Activated naive CD8-positive, alpha-beta T cell treated with anti-CD3 and anti-CD28 coated beads, Interleukin-2, amount 50 U/mL, for 16 hours (primary cell): ENCODE measurements around the gene UNC13C.

ENCODE experiments used
- DNase-seq: peaks from one replicate; pipeline ENCODE4 v3.0.0-alpha.2; 2020; ENCODE audit warnings: low read depth, low spot score

UNC13C gene

DNA sequence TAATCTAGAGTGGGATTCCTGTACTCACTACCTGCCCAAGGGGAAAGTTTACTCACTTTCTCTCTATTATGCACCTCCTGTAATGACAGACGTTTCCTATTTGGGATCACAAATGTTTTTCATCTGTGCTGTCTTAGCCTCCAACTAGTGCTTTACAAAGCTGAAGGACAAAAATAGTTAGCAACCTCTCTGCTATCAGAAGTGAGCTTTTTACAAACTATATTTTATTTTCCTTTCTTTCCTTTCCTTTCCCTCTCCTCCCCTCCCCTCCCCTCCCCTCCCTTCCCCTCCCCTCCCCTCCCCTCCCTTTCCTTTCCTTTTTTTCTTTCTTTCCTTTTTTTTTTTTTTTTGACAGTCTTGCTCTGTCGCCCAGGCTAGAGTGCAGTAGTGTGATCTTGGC is 130.8 kb downstream of the UNC13C start:
- DNase-seq, result no peak

DNA sequence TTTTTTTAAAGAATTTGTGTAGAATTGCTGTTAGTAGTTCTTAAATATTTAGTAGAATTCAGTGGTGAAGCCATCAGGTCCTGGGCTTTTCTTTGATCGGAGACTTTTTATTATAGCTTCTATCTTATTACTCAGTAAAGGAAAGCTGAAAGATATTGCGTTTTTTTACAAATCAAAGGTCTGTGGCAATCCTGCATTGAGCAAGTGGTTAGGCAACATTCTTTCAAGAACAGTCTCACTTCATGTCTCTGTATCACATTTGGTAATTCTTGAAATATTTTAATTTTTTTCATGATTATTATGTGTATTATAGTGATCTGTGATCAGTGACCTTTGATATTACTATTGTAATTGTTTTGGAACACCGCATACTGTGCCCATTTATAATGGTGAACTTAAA is 140.8 kb downstream of the UNC13C start:
- no peak for DNase-seq

DNA sequence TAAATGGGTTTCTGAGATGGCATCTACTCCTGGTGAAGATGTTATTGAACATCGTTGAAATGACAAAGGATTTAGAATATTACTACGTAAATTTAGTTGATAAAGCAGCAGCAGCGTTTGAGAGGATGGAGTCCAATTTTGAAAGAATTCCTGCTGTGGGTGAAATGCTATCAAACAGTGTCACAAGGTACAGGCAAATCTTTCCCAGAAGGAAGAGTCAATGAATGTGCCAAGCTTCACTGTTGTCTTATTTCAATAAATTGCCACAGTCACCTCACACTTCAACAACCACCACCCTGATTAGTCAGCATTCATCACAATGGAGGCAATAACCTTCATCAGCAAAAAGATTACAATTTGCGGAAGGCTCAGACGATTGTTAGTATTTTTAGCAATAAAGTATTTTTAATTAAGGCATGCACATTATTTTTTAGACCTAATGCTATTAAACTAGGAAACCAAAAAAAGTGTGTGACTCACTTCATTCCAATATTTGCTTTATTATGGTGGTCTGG is 142.8 kb downstream of the UNC13C start:
- no peak for DNase-seq

DNA sequence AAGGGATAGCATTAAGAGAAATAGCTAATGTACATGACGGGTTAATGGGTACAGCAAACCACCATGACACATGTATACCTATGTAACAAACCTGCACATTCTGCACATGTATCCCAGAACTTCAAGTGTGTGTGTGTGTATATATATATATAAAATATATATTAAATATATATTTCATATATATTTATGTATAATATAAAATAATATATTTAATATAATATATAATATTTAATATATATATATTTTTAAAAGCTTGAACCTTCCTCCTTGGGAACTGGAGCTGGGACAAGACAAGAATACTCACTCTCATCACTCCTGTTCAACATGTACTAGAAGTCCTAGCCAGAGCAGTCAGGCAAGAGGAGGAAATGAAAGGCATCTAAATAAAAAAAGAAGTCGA is 149.3 kb downstream of the UNC13C start:
- DNase-seq, result no peak

DNA sequence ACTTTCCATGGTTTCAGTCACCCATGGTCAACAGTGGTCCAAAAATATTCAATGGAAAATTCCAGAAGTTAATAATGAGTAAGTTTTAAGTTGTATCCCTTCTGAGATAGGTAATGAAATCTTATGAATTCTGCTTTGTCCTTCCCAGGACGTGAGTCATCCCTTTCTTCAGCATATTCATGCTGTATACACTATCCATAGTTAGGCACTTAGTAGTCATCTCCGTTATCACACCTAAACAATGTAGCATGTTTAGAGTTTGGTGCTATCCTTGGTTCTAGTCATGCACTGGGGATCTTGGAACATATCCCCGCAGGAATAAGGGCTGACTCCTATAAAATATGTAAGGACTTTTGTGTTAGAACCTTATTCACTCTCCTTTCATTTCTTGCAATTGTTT is 153.2 kb downstream of the UNC13C start:
- no peak for DNase-seq

DNA sequence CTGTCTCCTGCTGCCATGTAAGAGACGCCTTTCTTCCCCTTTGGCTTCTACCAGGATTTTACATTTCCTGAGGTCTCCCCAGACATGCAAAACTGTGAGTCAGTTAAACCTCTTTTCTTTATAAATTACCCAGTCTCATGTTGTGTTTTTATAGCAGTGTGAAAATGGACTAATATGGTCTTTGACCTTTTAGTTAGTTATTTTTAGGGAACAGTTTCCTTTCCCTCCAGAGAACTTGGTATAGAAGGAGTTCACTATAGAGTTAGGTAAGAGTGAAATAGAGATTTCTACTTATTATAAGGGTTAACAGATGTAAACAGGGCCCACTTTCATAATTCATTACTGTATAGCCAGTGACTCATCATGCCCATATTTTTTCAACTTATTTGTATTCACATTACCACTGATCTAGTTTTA is 170.9 kb downstream of the UNC13C start:
- DNase-seq, result no peak

DNA sequence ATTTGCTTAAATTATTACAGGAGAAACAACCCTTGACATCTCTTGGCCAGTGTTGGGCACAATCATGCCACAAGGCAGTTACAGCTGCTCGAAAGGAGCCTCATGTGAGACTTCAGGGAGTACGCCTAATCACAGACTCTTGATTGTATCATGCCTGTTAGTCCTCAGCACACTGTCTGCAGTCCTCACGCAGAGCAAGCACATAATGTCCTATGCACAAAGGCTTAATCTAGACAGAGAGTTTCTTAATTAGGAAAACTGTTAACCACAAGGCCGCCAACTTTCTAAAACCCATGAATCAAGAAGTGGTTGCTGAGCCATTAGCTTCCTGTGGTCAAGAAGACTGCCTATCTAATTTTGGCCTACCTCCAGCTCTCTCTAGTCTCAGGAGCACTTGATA is 172.0 kb downstream of the UNC13C start:
- no peak for DNase-seq

DNA sequence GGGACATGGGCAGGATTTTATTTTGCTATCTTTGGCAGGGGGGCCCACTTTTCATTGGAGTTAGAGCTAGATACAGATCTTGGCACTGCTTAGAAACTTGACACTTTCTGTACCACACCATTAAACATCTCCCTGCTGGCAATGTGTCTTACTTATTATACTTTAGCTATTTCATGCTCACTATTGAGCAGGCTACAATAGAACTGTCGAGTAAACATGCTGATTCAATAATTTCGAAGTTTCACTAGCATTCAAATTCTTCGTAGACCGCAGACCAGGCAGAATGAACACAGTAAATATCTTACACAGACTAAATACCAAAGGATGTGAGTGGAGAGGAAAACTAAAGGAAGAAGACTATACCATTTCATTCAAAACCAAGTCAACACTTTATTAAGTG is 180.8 kb downstream of the UNC13C start:
- DNase-seq, result no peak

DNA sequence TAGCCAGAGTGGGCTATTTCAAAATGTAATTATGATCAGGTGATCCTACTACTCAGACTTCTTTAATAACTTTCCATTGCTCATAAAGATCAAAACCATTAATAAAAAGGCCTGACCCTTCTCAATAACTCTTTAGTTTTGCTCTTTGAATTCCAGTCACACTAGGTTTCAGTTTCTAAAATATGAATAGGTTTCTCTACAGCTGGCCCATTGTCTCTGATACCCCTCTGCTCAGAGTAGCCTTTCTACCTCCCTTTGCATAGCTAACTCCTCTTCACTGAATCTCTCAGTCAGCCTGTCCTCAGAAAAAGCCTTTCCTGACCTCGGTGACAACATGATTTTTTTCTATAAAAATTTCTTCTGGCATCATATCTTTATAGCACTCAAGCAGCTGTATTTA is 209.1 kb downstream of the UNC13C start:
- DNase-seq, result no peak

DNA sequence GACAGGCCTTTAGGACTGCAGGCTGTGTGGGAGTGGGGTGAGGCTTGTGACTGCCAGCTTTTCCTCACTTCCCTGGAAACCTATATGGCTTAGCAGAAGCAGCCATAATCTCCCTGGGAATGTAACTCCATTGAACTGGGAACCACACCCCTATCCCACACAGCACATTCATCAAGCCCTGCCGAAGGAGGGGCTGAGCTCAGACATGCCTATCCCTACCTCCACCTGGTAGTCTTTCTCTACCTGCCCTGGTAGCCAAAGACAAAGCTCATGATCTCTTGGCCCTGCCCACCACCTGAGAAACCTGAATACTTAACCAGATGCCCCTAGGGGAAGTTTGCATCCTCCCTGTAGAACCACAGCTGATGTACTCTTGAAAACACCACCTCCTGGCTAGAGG is 219.8 kb downstream of the UNC13C start:
- no peak for DNase-seq

DNA sequence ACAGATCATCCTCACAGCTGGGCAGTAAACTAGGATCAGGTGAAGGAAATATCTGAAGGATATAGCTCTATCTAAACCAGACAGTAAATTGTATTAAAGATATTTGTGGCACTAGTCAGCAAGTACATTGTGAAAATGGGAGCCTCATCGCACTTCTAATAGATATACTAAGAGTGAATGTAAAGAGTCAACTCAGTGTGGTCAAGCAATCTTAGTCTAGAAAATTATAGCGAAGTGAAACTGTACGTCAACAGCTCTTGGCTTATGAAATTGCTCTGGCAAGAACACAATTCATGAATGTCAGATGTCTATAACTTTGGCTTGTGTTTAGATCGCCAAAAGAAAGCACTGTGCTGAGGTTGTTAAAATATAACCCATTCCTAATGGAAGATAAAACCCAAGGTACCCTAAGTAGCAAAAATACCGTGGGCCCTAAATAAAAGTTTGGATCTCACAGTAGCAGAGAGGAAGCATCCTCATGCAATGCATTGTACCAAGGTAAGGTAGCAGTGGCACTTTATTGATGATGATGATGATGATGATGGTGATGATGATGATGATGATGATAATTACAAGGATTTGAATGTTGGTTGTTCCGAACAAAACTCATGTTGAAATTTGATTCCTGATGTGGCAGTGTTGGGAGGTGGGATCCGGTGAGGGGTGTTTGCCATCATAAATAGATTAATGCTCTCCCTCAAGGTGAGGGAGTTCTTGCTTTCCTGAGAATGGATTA is 228.5 kb downstream of the UNC13C start:
- DNase-seq, result no peak

DNA sequence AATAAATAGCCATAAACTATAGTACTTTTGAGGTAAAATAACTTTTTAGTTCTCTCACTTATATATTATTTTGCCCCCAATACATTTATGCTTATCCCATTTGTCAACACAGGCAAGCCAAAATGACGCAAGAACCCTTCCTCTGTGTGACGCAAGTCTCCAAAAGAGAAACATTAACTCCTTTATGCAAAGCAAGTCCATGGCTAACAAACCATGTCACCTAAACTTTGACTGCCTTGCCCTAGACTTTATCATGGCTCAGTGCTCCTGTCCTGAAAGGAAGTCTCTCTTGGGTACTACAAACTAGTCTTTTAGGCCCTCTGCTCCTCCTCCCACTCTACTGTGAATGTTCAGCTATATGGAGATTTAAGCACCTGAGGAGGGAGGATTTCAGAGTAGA is 230.5 kb downstream of the UNC13C start:
- DNase-seq, result no peak

DNA sequence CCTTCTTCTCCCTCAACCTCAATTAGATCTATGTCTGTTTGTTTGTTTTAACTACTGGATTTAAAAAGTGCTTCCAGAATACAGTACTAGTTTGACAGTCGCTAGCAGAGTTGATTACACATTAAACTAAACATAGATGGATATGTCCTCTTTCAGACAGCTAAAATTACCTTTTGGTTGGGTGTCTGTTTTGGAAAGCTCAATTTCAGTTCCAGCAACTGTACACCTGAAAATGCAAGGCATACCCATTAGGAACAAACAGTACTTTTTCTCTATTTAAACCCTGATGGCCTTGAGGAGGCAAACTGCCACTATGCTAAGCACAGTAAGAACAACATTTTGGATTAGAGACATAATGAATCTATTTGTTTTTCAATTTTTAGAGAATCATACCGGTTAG is 234.4 kb downstream of the UNC13C start:
- DNase-seq, result no peak

DNA sequence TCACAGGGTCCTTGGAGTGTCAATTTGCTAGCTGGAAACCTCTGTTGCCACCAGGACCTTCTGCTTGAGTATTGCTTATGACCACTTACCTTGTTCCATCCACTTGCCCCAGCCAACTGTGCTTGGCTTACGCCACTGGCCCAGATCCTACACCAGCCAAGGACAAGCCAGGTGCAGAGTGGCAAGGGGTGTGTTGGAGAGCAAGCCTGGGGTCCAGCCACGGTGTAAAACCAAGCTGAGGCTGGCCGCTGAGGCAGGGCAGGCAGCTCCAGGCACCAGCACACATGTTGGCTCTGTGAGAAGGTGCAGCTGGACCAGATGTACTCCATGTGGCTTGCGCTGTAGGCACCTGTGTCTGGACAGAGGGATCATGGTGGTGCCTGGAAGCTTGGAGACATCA is 248.2 kb downstream of the UNC13C start:
- no peak for DNase-seq

DNA sequence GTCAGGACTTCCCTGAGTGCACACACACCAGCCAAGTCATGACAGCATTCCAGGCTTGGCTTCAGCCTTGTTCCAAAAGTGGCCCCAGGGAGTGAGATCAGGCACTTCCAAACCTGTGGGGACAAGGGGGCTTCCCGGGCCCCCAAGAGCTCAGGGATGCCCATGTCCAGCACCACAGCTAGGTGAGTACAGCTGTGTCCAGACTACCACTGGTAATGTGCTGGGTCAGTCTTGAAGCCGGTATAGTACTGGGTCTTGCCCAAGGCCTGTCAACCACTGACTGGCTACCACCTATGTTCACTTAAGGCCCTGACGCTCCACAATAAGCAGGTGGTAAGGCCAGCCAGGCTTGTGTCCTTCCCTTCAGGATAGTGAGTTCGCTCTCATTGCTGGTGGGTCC is 249.3 kb downstream of the UNC13C start:
- DNase-seq, result no peak

DNA sequence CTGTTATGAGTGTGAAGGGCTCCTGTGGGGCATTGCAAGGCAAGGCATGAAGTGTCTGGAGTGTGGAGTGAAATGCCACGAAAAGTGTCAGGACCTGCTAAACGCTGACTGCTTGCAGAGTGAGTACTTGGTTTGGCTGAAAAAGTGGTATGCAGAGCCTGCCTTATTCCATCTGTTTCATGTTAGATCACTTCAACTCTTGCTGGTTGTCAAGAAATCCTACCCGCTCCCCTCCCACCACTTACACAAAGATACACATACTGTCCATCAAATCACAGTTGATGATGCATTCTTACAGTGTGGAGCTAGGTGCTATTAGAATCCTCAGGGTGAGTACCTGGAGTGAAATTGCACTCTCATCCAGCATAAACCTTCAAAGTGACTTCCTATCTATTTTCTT is 272.1 kb downstream of the UNC13C start:
- DNase-seq, result no peak

DNA sequence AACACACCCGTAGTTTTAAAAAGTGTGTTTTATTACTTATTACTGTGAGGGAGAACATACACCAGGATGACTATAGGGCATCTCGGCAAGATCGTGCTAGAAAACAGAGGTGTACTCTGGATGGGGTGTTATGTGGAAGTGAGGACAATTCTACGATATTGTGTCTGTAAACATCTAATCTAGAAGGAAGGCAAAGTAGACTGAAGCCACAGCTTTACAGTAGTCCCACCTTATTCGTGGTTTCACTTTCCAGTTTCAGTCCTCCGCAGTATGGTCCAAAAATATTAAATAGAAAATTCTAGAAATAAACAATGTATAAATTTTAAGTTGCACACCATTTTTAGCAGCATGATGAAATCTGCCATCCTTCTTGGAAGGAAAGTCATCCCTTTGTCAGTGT is 277.9 kb downstream of the UNC13C start:
- DNase-seq, result no peak

DNA sequence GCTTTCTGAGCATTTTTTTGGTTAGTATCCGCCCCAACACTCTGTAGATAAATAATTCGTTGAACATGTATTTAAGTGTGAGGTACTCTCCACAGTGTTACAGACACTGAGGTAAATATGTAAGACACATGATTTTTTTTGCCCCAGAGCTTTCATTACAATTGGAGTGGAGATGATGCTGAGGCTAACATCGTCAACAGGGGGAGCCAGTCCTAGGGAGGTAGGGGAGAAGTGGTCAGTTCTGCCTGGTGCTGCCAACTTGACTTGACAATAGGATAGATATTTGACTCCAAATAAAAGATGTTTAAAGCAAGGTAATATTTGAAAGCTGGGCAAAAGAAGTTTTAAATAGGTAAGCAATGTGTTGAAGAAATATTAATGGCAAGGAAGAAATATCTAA is 295.7 kb downstream of the UNC13C start:
- DNase-seq, result no peak

DNA sequence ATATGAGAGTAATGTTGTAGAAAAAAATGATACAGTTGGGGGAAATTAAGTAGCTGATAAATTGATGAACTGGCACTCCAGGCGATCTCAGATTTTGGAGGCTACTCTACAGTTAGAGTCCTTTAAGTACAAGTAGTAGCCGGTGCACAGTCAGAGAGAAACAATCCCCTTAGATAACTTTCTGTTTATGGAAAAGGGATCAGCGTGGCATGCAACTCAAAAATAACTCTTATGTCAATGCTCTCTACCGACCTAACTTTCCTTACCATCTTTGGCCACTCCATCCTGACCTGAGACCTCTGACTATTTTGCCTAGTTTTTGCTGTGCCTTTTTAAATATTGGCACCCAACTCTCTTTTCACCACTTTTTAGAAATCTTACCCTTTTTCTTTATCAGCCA is 299.6 kb downstream of the UNC13C start:
- DNase-seq, result no peak

DNA sequence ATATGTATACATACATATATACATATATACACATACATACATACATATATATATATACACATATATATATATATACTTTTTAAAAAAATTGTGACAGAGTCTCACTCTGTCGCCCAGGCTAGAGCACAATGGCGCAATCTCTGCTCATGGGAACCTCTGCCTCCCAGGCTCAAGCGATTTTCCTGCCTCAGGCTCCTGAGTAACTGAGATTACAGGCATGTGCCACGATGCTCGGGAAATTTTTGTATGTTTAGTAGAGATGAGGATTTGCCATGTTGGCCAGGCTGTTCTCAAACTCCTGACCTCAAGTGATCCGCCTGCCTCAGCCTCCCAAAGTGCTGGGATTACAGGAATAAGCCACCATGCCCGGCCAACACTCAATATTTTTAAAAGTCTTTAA is 302.5 kb downstream of the UNC13C start:
- no peak for DNase-seq

DNA sequence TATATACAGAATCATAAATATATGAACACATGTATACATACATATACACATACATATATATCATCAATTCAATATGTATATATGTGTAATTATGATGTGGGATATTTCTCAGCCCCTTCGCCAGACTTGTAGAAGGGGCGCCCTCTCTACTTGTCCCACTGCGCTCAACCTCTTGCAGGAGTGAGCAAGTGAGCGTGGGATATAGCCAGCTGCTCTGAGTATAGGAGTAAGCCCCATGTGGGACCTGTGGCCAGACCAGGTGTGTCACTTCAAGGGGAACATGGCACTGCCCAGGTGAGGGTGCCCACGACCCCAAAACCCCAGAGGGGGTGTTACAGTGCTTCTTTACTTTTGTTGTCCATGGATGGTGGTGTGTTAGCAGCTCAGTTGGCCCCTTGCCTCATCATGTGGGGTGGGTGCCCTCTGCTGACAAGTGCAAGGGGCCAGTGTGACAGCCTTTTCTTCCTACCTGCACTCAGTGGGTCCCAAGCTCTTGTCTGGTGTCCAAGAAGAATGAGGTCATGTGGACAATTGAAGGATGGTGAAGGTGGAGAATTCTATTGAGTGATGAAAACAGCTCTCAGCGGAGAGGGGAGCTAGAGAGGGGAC is 304.1 kb downstream of the UNC13C start:
- DNase-seq, result no peak

DNA sequence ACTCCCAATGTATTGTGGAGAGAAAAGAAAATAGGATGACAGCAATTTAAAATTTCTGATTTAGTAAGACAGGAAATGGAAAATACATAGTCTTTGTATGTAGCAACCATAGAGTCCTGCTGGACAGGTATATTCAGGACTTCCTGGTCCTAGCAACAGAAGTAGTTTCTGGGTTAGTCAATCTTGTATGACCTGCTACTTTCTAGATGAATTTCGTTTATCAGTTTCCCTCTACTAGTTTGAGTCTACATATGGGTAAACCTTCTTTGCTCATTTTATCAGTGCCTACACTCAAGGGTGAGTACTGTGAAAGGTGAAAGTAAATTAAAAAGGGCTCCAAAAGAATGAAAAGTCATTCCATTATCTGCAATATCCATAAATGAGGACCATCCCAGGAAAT is 309.8 kb downstream of the UNC13C start:
- DNase-seq, result no peak

DNA sequence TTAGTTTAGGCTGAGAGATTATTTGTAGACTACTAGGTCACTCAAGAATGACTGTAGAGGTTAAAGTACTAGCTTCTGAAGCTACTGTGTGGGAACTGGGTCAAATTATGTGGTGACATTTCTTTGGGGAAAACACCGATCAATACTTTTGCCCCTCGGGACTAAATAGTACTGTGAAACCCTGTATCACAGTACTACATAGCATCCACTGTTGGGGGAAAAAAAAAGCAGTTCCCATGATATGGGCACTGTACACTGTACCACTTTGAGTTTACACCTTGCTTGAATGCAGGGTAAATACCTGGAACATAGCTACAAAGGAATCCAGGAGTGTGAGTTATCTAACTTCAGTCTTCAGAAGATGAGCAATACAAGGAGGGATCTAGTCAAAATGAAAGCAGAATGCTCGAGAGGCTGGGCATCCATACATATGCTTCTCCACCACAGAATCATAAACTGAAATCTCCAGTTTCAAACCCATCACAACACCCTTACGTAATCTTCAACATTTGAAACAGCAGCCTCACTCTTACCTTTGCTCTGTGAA is 311.4 kb downstream of the UNC13C start:
- no peak for DNase-seq
